OCI-M2 (cell line): Measurements from ENCODE around the gene LAMA3.

Source experiments
- DNase-seq: peaks from one replicate; lab custom pipeline; 2025; ENCODE audit not compliant: unreplicated experiment; lab: John Stamatoyannopoulos, UW

Gene LAMA3

GRCh38 chr18:23844991-23845680, 155.9 kb downstream of the LAMA3 start:
- no peak for DNase-seq

DNA sequence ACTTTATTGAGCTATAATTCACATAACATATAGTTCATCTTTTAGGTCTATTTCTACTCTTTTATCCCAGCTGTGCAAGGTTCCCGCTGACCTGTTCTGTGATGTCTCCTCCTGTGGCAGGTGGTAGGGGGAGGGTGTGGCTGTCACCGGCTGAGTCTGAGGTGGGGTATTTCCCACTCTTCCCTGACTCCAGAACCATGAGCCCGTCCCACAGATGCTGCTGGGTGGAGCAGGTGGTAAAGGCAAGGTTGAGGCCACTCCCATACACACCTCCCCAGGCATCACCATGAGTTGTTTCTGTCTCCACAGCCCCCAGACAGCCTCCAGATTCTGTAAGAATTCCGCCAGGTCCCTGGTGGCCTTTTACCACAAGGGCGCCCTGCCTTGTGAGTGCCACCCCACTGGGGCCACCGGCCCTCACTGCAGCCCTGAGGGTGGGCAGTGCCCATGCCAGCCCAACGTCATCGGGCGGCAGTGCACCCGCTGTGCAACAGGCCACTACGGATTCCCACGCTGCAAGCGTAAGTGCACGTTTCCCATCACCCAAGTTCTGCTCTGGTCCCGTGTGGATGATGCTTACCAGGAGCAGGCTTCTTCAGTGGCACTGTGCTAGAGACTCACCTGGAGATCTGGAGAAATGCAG, 156.9 kb downstream of the LAMA3 start:
- no peak for DNase-seq

DNA sequence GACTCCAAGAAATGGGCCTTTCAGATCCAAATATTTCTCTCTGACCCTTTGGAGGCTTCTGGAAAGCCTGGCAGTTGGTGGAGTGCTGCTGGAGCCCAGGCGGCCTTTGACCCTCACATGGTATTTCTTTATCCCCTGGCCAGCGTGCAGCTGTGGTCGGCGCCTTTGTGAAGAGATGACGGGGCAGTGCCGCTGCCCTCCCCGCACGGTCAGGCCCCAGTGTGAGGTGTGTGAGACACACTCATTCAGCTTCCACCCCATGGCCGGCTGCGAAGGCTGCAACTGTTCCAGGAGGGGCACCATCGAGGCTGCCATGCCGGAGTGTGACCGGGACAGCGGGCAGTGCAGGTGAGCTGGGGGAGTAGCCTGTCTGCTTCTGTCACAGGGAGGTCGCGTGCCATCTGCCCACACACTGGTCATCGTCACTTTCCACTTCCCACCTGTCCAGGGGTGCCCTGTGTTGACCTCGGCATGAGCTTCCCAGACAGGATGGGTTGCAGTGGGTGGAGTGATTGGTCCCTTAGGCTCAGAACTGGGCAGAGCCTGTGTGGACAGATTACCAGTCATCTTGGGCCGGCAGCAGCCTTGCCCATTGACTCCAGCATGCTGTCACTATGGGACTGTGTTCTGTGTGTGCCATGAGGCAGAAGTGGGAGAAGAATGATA, 158.2 kb downstream of the LAMA3 start:
- DNase-seq: no peak

- DNase-seq: no peak
These were observed 159.9 kb downstream of the LAMA3 start for GRCh38 chr18:23849141-23849540.

- DNase-seq: no peak
These were observed 161.0 kb downstream of the LAMA3 start for GRCh38 chr18:23850215-23850614.

GRCh38 chr18:23851470-23852002, 162.3 kb downstream of the LAMA3 start:
- no peak for DNase-seq

- DNase-seq: no peak
These were observed 163.2 kb downstream of the LAMA3 start for GRCh38 chr18:23852236-23853045.

DNA sequence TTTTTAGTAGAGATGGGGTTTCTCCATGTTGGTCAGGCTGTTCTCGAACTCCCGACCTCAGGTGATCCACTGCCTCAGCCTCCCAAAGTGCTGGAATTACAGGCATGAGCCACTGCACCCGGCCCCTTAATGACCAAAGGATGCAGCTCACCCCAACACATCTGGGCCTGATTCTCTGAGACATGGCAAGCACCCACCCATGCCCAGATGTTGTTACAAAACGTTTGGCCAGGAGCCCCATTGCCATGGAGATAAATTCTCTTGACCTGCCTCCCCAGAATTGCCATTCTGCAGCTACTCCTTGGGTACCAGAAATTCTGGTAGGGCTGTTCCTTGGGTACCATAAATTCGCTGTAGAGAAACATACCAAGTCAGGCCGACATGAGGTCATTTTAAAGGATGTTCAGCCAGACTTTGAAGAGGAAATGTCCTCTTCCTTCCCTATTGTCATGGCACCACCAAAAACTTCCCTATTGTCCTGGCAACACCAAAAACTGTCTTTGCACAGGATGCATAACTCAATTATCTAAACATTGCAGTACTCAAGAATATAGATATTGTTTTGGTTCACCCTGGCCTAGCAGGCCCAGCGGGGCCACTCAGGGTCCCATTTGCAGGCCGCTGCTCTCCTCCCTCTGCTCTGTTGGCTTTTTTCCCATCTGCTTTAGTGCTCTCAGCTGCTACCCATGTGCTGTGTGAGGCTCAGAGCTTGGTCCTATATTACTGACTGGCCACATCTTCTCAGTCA, 164.4 kb downstream of the LAMA3 start:
- no peak for DNase-seq

GRCh38 chr18:23855721-23856120, 166.5 kb downstream of the LAMA3 start:
- no peak for DNase-seq

DNA sequence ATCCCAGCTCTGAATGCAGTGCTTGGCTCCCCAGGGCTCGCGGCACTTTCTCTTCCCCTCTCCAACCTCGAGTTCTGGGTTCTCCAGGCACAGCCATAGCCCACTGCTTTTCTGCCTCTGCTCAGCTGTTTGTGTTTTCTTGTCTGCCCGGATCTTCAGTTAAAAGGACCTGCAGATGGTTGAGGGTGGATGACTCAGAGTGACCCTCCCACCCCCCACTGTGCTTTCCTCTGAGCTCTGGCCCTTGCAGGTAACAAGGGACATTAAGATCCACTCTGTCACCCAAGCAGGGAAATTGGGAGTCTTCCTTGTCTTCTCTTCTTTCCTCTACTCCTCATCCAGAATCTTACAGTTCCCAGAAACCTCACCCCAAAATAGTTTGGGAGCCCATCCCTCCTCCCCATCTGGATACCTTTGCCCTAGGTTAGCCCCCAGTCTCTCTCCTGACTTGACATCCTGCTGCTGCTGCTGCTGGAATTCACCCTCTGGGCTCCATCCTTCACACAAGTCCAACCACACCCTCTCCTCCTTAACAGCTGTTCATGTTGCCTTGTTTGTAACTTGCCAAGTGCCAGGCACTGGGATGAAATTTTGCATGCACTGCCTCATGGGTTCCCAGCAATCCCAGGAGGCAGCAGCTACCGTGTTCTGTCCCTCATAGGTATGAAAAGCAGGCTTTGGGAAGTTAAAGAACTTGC, 167.4 kb downstream of the LAMA3 start:
- no peak for DNase-seq

DNA sequence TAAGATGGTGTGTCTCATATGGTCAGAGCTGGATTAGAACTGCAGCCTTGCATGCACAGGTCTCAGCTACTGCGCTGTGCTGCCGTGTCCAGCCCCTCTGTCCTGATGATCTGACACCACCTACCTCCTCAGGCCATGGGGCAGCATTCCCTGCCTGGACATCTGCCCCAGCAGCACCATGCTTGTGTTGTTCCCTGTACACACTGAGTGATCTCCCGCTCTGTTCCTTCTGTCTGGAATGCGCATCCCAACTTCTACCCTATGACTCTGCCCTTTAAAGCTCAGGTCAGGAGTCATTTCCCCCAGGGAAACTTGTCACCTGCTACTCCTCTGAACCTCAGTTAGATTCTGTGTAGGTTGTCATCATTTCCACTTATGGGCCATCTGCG, 167.9 kb downstream of the LAMA3 start:
- no peak for DNase-seq

GRCh38 chr18:23857756-23858155, 168.5 kb downstream of the LAMA3 start:
- no peak for DNase-seq

DNA sequence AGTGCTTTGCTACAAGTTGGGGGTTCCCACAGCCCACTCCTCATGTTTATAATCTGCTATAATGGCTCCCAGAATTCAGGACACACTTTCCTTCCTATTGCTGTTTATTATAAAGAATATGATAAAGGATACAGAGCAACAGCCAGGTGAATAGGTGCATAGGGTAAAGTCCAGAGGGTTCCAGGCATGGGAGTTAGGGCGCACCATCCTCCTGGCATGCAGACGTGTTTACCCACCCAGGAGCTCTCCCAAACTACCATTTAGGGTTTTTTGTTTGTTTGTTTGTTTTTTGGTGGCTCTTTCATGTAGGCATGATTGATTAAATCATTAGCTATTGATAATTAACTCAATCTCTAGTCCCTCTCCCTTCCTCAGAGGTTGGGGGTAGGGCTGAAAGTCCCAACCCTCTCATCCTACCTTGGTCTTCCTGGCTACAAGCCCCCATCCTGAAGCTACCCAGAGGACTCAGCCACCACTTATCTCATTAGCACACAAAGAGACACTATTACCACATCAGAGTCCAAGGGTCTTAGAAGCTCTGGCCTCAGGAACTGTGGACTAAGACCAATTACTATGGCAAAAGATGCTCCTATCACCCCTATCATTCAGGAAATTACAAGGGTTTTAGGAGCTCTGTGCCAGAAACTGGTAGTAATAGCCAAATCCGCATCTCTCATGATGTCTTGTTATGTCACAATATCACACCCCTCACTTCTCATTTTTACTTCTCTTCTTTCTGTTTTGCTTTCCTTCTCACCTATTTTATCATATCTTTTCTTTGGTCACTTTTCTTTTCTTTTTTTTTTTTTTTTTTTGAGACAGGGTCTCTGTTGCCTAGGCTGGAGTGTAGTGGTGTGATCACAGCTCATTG, 170.4 kb downstream of the LAMA3 start:
- no peak for DNase-seq

DNA sequence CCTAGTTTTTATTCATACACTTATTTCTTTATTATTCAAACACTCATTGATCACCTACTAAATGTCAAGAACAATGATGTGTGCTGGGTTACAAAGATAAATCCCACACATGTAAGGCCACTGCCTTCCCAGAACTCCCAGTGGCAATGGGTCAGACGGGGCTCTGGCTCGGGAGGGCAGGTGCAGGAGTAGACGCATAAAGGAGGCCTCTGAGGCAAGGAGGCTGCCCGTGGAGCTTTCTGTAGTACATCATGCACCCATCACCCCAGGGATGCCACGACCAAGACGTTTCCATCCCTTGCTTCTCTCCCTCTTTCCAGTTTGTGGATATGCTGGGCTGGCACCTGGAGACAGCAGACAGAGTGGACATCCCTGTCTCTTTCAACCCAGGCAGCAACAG, 172.1 kb downstream of the LAMA3 start:
- DNase-seq: no peak

GRCh38 chr18:23861805-23862470, 172.7 kb downstream of the LAMA3 start:
- no peak for DNase-seq

GRCh38 chr18:23864624-23865023, 175.4 kb downstream of the LAMA3 start:
- DNase-seq: no peak

GRCh38 chr18:23867006-23867405, 177.8 kb downstream of the LAMA3 start:
- DNase-seq: no peak

GRCh38 chr18:23868136-23868785, 179.0 kb downstream of the LAMA3 start:
- no peak for DNase-seq
